ENCODE data around the gene N4BP2. TPM values are rescaled to one million over a fixed set of nuclear protein-coding genes. Genes with fewer than 3 reads are reported as not detected.

The N4BP2 gene
- total RNA-seq, 1 donor from 2014 or later: 28.7 TPM

GRCh38 chr4:40177591-40177990 is 120.9 kb downstream of the N4BP2 start:
- Mint-ChIP-seq H3K27me3 (ENCODE audit: insufficient read depth) (peaks cover 8% of the 10 kb centered on the region), H3K9me3 (no peaks in the 10 kb centered on the region), H3K4me1 (ENCODE audit: low read depth) (peaks cover 14% of the 10 kb centered on the region), H3K4me3 (no peak overlapping the region), H3K36me3 (ENCODE audit: low read depth) (peaks cover 3% of the 10 kb centered on the region), H3K27ac (peak overlapping the region; percentile 41)
- no peak for DNase-seq (ENCODE audit: low spot score)
- intact Hi-C loops (cut with micrococcal nuclease): no loop called here

DNA sequence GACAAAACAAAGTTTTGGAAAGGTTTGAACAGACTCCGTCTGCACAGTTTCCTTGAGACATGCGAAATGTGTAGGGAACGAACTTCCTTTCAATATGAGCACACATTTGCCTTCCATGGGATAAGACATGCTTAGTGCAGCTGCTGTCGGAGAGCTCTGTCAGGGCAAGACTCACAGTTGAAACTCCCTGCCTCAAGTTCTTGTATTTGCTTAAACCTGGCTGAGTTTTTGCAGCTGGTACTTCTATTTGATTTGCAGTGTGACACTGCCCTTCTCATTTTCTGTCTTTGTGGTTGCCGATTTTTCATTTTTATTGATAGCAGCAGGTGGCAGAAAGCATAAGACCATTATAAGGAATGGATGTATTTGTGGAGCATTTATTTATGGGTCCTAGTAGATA is 122.0 kb downstream of the N4BP2 start:
- DNase-seq (ENCODE audit: low spot score): no peak
- H3K4me1 Mint-ChIP-seq (ENCODE audit: low read depth): peaks cover 6% of the 10 kb centered on the region
- H3K27ac Mint-ChIP-seq: no peak overlapping the region
- intact Hi-C loops (cut with micrococcal nuclease): no loop called here
- H3K4me3 Mint-ChIP-seq: no peak overlapping the region
- H3K27me3 Mint-ChIP-seq (ENCODE audit: insufficient read depth): peaks cover 8% of the 10 kb centered on the region
- H3K36me3 Mint-ChIP-seq (ENCODE audit: low read depth): peaks cover 3% of the 10 kb centered on the region
- no peaks in the 10 kb centered on the region for H3K9me3 Mint-ChIP-seq

DNA sequence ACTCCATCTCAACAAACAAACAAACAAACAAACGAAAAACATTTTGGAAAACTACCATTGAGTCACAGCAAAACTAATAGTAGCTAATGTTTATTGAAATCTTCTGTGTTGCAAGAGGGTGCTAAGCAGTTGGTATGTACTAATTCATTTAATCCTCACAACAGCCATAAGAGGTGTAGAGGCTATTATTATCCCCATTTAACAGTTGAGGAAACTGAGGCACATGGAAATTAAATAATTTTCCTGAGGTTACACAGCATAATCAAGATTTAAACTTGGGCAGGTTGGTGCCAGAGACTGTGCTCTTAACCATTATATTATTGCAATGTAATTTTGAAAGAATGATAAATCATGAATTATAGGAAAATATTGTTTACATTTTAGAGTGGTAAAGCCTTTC is 122.7 kb downstream of the N4BP2 start:
- peaks cover 3% of the 10 kb centered on the region for H3K36me3 Mint-ChIP-seq (ENCODE audit: low read depth)
- H3K9me3 Mint-ChIP-seq: no peaks in the 10 kb centered on the region
- no peak overlapping the region for H3K27ac Mint-ChIP-seq
- DNase-seq (ENCODE audit: low spot score): no peak
- intact Hi-C loops (cut with micrococcal nuclease): no loop called here
- peaks cover 10% of the 10 kb centered on the region for H3K4me1 Mint-ChIP-seq (ENCODE audit: low read depth)
- peaks cover 8% of the 10 kb centered on the region for H3K27me3 Mint-ChIP-seq (ENCODE audit: insufficient read depth)
- H3K4me3 Mint-ChIP-seq: no peak overlapping the region

GRCh38 chr4:40180356-40180755 is 123.7 kb downstream of the N4BP2 start:
- peaks cover 8% of the 10 kb centered on the region for H3K27me3 Mint-ChIP-seq (ENCODE audit: insufficient read depth)
- H3K27ac Mint-ChIP-seq: no peak overlapping the region
- H3K36me3 Mint-ChIP-seq (ENCODE audit: low read depth): peaks cover 3% of the 10 kb centered on the region
- H3K9me3 Mint-ChIP-seq: no peaks in the 10 kb centered on the region
- intact Hi-C loops (cut with micrococcal nuclease): no loop called here
- no peak overlapping the region for H3K4me3 Mint-ChIP-seq
- no peak for DNase-seq (ENCODE audit: low spot score)
- peaks cover 10% of the 10 kb centered on the region for H3K4me1 Mint-ChIP-seq (ENCODE audit: low read depth)

- H3K9me3 Mint-ChIP-seq: no peaks in the 10 kb centered on the region
- H3K4me3 Mint-ChIP-seq: no peak overlapping the region
- no peak overlapping the region for H3K27ac Mint-ChIP-seq
- peaks cover 8% of the 10 kb centered on the region for H3K27me3 Mint-ChIP-seq (ENCODE audit: insufficient read depth)
- intact Hi-C loops (cut with micrococcal nuclease): no loop called here
- no peaks in the 10 kb centered on the region for H3K36me3 Mint-ChIP-seq (ENCODE audit: low read depth)
- peaks cover 17% of the 10 kb centered on the region for H3K4me1 Mint-ChIP-seq (ENCODE audit: low read depth)
- DNase-seq (ENCODE audit: low spot score): no peak
Measured at GRCh38 chr4:40182001-40182400, 125.4 kb downstream of the N4BP2 start.

GRCh38 chr4:40182954-40183353 is 126.3 kb downstream of the N4BP2 start:
- DNase-seq (ENCODE audit: low spot score): no peak
- intact Hi-C loops (cut with micrococcal nuclease): no loop called here
- H3K4me3 Mint-ChIP-seq: no peak overlapping the region
- peaks cover 4% of the 10 kb centered on the region for H3K36me3 Mint-ChIP-seq (ENCODE audit: low read depth)
- H3K27me3 Mint-ChIP-seq (ENCODE audit: insufficient read depth): peaks cover 5% of the 10 kb centered on the region
- no peaks in the 10 kb centered on the region for H3K9me3 Mint-ChIP-seq
- H3K27ac Mint-ChIP-seq: no peak overlapping the region
- H3K4me1 Mint-ChIP-seq (ENCODE audit: low read depth): peaks cover 24% of the 10 kb centered on the region

DNA sequence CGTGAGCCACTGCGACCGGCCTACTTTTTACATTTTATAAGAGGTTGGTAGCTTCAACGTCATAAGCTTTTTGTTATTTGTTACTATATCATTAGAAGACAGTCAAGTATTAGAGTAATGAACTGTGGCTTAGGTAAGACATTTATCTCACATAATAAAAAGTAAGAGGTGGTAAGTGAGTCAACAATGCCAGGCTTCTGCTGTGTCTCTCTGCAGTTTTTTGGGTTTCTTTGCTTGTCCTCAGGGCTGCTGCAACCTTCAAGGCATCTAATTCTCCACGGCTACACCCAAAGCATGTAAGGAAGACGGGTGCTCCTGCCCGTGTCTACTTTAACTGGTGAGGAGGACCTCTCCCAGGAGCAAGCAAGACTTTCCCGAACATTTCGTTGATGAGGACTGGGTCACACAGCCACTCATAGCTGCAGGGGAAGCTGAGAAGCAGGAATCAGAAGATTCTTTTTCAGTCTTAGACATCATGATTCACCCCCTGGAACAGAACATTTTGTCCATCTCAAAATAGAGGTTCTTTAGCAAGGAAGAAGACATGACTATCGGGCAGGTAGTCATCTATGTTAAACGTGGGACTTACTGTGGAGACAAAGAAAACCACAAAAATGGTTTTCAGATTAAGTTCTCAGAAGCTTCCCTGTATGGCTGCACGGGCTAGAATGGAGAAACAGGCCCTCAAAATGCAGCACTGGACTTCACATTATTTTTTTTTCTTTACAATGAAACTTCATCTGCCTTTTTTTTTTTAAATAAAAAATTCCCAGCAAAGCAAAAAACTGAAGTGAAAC is 127.2 kb downstream of the N4BP2 start:
- Mint-ChIP-seq H3K4me3 (peak overlapping the region; percentile 20), H3K9me3 (no peaks in the 10 kb centered on the region), H3K36me3 (ENCODE audit: low read depth) (peaks cover 4% of the 10 kb centered on the region), H3K27ac (peak overlapping the region; percentile 84), H3K27me3 (ENCODE audit: insufficient read depth) (no peaks in the 10 kb centered on the region), H3K4me1 (ENCODE audit: low read depth) (peaks cover 27% of the 10 kb centered on the region)
- intact Hi-C loops (cut with micrococcal nuclease): loop anchor here (1.0 kb wide), 2 partner anchors 8 to 132 kb away; no protein-coding TSS in a partner anchor
- no peak for DNase-seq (ENCODE audit: low spot score)

- intact Hi-C loops (cut with micrococcal nuclease): loop anchor here (2.0 kb wide), 2 partner anchors 13 to 15 kb away; no protein-coding TSS in a partner anchor
- no peaks in the 10 kb centered on the region for H3K9me3 Mint-ChIP-seq
- no peaks in the 10 kb centered on the region for H3K27me3 Mint-ChIP-seq (ENCODE audit: insufficient read depth)
- no peak overlapping the region for H3K4me3 Mint-ChIP-seq
- H3K4me1 Mint-ChIP-seq (ENCODE audit: low read depth): peaks cover 48% of the 10 kb centered on the region
- H3K27ac Mint-ChIP-seq: no peak overlapping the region
- peaks cover 4% of the 10 kb centered on the region for H3K36me3 Mint-ChIP-seq (ENCODE audit: low read depth)
- DNase-seq (ENCODE audit: low spot score): no peak
Measured at GRCh38 chr4:40185830-40186664, 129.4 kb downstream of the N4BP2 start.

GRCh38 chr4:40186665-40187014 is 130.0 kb downstream of the N4BP2 start:
- DNase-seq (ENCODE audit: low spot score): no peak
- Mint-ChIP-seq H3K4me3 (no peak overlapping the region), H3K4me1 (ENCODE audit: low read depth) (peaks cover 54% of the 10 kb centered on the region), H3K27ac (no peak overlapping the region), H3K36me3 (ENCODE audit: low read depth) (peaks cover 4% of the 10 kb centered on the region), H3K9me3 (no peaks in the 10 kb centered on the region), H3K27me3 (ENCODE audit: insufficient read depth) (no peaks in the 10 kb centered on the region)
- intact Hi-C loops (cut with micrococcal nuclease): loop anchor here (2.0 kb wide), 2 partner anchors 14 kb away; no protein-coding TSS in a partner anchor

DNA sequence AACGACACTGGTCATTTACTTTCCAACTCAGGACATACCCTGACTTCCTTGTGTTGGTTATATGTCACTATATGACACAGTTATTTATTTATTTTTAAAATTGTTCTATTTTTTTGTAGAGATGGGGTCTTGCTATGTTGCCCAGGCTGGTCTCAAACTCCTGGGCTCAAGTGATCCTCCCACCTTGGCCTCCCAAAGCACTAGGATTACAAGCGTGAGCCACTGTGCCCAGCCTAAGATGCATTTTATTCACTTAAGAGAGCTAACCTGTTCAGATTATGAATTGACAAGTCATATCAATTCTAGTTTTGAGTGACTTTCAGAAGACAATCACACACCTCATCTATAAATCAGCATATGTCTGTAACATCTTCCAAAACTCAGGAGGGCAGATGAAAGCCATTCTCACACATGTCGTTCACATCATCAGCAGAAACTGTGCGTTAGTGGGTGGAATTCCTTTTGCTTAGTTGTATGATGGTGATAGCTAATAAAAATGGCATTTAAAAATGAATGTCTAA is 130.8 kb downstream of the N4BP2 start:
- H3K27me3 Mint-ChIP-seq (ENCODE audit: insufficient read depth): no peaks in the 10 kb centered on the region
- intact Hi-C loops (cut with micrococcal nuclease): loop anchor here (2.0 kb wide), 2 partner anchors 13 to 15 kb away; no protein-coding TSS in a partner anchor
- peaks cover 62% of the 10 kb centered on the region for H3K4me1 Mint-ChIP-seq (ENCODE audit: low read depth)
- DNase-seq (ENCODE audit: low spot score): no peak
- H3K36me3 Mint-ChIP-seq (ENCODE audit: low read depth): peaks cover 4% of the 10 kb centered on the region
- no peaks in the 10 kb centered on the region for H3K9me3 Mint-ChIP-seq
- no peak overlapping the region for H3K4me3 Mint-ChIP-seq
- H3K27ac Mint-ChIP-seq: peak overlapping the region; percentile 45

DNA sequence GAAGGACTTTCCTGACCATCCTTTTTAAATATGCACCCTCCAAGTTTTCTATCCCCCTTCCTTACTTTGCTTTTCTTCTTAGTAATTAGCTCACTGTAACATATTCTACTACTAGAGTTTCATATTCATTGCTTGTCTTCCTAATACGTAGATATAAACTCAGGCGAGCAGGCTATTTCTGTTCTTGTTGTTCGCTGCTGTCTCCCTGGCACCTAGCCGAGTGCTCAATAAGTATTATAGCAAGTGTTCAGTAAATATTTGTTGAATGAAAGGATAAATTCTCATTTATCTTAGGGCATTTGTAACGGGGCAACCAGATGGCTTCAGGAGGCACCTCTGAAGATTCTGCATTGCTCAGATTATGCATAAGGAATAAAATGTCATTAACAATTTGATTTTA is 133.4 kb downstream of the N4BP2 start:
- peak overlapping the region; percentile 84 for H3K4me3 Mint-ChIP-seq
- peak overlapping the region; percentile 95 for H3K27ac Mint-ChIP-seq
- peaks cover 78% of the 10 kb centered on the region for H3K4me1 Mint-ChIP-seq (ENCODE audit: low read depth)
- DNase-seq (ENCODE audit: low spot score): no peak
- no peaks in the 10 kb centered on the region for H3K9me3 Mint-ChIP-seq
- H3K27me3 Mint-ChIP-seq (ENCODE audit: insufficient read depth): no peaks in the 10 kb centered on the region
- H3K36me3 Mint-ChIP-seq (ENCODE audit: low read depth): peaks cover 4% of the 10 kb centered on the region
- intact Hi-C loops (cut with micrococcal nuclease): loop anchor here (5.0 kb wide), 2 partner anchors 37 to 213 kb away; partner anchors contain the start of gene PDS5A

DNA sequence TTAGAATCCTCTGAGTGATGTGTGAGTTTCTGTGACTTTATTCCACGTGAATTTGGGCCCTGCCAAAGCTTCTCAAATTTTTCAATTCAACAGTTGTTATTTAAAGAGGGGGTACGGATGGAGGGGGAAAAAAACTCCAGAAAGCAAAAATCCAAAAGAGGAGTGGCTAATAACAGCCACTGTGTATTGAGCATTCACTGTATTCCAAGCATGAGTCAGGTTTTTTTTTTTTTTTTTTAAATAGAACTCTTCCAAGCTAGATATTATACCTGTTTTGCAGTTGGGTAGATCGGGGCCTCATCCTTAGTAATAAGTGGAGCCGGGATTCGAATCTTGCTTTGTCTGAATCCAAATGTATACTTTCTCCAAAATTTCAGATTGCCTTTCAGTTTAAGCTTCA is 133.8 kb downstream of the N4BP2 start:
- Mint-ChIP-seq H3K27me3 (ENCODE audit: insufficient read depth) (no peaks in the 10 kb centered on the region), H3K4me1 (ENCODE audit: low read depth) (peaks cover 82% of the 10 kb centered on the region), H3K9me3 (no peaks in the 10 kb centered on the region), H3K36me3 (ENCODE audit: low read depth) (peaks cover 4% of the 10 kb centered on the region), H3K4me3 (peak overlapping the region; percentile 84), H3K27ac (peak overlapping the region; percentile 95)
- intact Hi-C loops (cut with micrococcal nuclease): loop anchor here (5.0 kb wide), 2 partner anchors 37 to 213 kb away; partner anchors contain the start of gene PDS5A
- DNase-seq (ENCODE audit: low spot score): no peak

Data from activated T-helper 1 cell treated with anti-CD3 and anti-CD28 coated beads, Interleukin-12 subunit alpha, Interleukin-12 subunit beta, Interleukin-2, Interleukin-4 antibody, amounts not matched to agents 30 ng/mL and 10 ng/mL and 1 ng/mL, durations not matched to agents 14 hours and 24 hours and 36 hours (primary cell).